K562 (cell line): ENCODE results near the gene PDZD2. TPM values are rescaled to one million over a fixed set of nuclear protein-coding genes. Genes with fewer than 3 reads are reported as not detected.

Experiments
- ATAC-seq: fragments of 200-7000 bp; cut with Tn5 transposase; 3 replicates; pipeline ENCODE4 v1.9.1; 2020; ENCODE audit warnings: moderate library complexity
- BruUV-seq: library from RNA; stranded (reverse); fragments of 400-500 nt; replicated peaks from 2 replicates; lab custom pipeline; 2021; lab: Mats Ljungman, UMichigan
- CTCF ChIA-PET: fragments of 300-600 bp; formaldehyde crosslinking; extraction: SDS; loops from one replicate; lab custom pipeline; 2021; ENCODE audit warnings: low intra/inter-chr PET ratio; lab: Yijun Ruan, JAX
- POLR2A ChIA-PET: fragments of 300-600, 350-650 bp; sonication (Branson Sonifier 250); formaldehyde crosslinking; extraction: SDS; loops from one replicate; lab custom pipeline; 2021; ENCODE audit warnings: antibody characterized with exemption, inconsistent platforms; lab: Yijun Ruan, JAX
- DNase-seq, 4 experiments: peaks; one replicate each; pipeline versions ENCODE4 v3.0.0 to v3.0.0-alpha.2; 2011 to 2018; ENCODE audit warnings: low spot score in 3 of 4, mixed read lengths in 3 of 4; ENCODE audit errors: extremely low read depth in 1 of 4
- FAIRE-seq: peaks from 2 replicates; lab custom pipeline; 2011; peaks lifted over from hg19 to GRCh38; lab: Jason Lieb, UNC
- H2AFZ ChIP-seq: 2 replicates; pipeline ENCODE4 v1.6.0; 2011; ENCODE audit warnings: low read depth, low read length, control low read depth, inconsistent platforms
- H3K27ac ChIP-seq: fragments of 200-600 bp; 3 replicates; pipeline ENCODE4 v1.8.0; 2011; ENCODE audit warnings: low read depth, mild to moderate bottlenecking, control low read depth, inconsistent platforms, low read length, moderate library complexity, mixed read lengths; ENCODE audit errors: extremely low read depth
- H3K27me3 ChIP-seq, 2 experiments: fragments of 300-600 bp in 1 of 2; 2 replicates in 1 of 2; 3 replicates in 1 of 2; pipeline versions ENCODE4 v1.6.0 to v1.8.0; 2011; ENCODE audit warnings: inconsistent platforms in 2 of 2, low read length in 2 of 2, mild to moderate bottlenecking in 1 of 2, mixed read lengths in 1 of 2, moderate library complexity in 1 of 2; ENCODE audit not compliant: control insufficient read depth in 2 of 2, insufficient read depth in 2 of 2
- H3K36me3 ChIP-seq: fragments of 300-600 bp; 3 replicates; pipeline ENCODE4 v1.8.0; 2011; ENCODE audit warnings: mild to moderate bottlenecking, low read length, inconsistent platforms; ENCODE audit not compliant: control insufficient read depth, insufficient read depth
- H3K4me1 ChIP-seq, 2 experiments: fragments of 200-600 bp in 1 of 2; replicated peaks in 1 of 2; 2 replicates in 1 of 2; 3 replicates in 1 of 2; pipeline versions ENCODE4 v1.5.1 to v1.8.0; 2011; ENCODE audit warnings: inconsistent platforms in 2 of 2, low read length in 2 of 2, mild to moderate bottlenecking in 1 of 2, mixed read lengths in 1 of 2, moderate library complexity in 1 of 2; ENCODE audit not compliant: control insufficient read depth in 2 of 2, insufficient read depth in 2 of 2
- H3K4me2 ChIP-seq: 2 replicates; pipeline ENCODE4 v1.6.1; 2011; ENCODE audit warnings: low read length, control low read depth, inconsistent platforms, mixed read lengths; ENCODE audit not compliant: insufficient read depth
- H3K4me3 ChIP-seq: fragments of 200-600 bp; sonication (generic), shearing (Covaris generic); 2 replicates; pipeline ENCODE4 v1.5.1; 2016; ENCODE audit warnings: control low read depth, inconsistent platforms
- H3K79me2 ChIP-seq: fragments of 200-600 bp; 3 replicates; pipeline ENCODE4 v1.8.0; 2011; ENCODE audit warnings: low read length, inconsistent platforms; ENCODE audit not compliant: control insufficient read depth, insufficient read depth
- H3K9ac ChIP-seq, 2 experiments: 2 replicates each; pipeline versions ENCODE4 v1.6.0 to v1.6.1; 2011; ENCODE audit warnings: low read depth in 2 of 2, low read length in 2 of 2, control low read depth in 1 of 2, inconsistent platforms in 1 of 2, mild to moderate bottlenecking in 1 of 2, mixed read lengths in 1 of 2; ENCODE audit not compliant: insufficient read depth in 1 of 2
- H3K9me1 ChIP-seq: one replicate; pipeline ENCODE4 v1.6.0; 2011; ENCODE audit warnings: inconsistent platforms, mild to moderate bottlenecking, low read length, moderate library complexity; ENCODE audit not compliant: control insufficient read depth, insufficient read depth
- H3K9me3 ChIP-seq: replicated peaks from 2 replicates; pipeline ENCODE4 v1.5.1; 2011; ENCODE audit warnings: low read depth, low read length, inconsistent platforms; ENCODE audit not compliant: control insufficient read depth, insufficient read depth
- H4K20me1 ChIP-seq: replicated peaks from 2 replicates; pipeline ENCODE4 v1.6.1; 2011; ENCODE audit warnings: low read length, inconsistent platforms, mixed read lengths; ENCODE audit not compliant: control insufficient read depth, insufficient read depth
- MAZ ChIP-seq, 2 experiments: fragments of 450-650 bp in 1 of 2; sonication (generic) in 1 of 2; formaldehyde crosslinking; IDR thresholded peaks in 1 of 2; conservative IDR thresholded peaks in 1 of 2; 2 replicates each; pipeline versions ENCODE4 v1.4.0 to v1.5.0; 2020; ENCODE audit warnings: mild to moderate bottlenecking in 1 of 2, missing genetic modification reagents in 1 of 2
- ZNF76 ChIP-seq: fragments of 250-450 bp; sonication (Bioruptor Pico); IDR thresholded peaks from 2 replicates; pipeline ENCODE4 v1.4.0; 2020; ENCODE audit warnings: mild to moderate bottlenecking, moderate library complexity, borderline replicate concordance
- WGBS: fragments of 100-300 bp; shearing (Covaris generic); methylation state at CpG from one replicate; pipeline ENCODE4 v1.1.6; 2016; ENCODE audit warnings: low coverage, mixed read lengths; ENCODE audit not compliant: insufficient coverage; ENCODE audit errors: missing lambda C conversion rate; 5-methylcytosine and 5-hydroxymethylcytosine counted together
- in situ Hi-C: fragments of 300-500 bp; cut with MboI; formaldehyde crosslinking; loops from 4 replicates; pipeline ENCODE4 v1.15.0; 2018; ENCODE audit warnings: inconsistent platforms, mixed read lengths
- intact Hi-C: fragments of 100-400 bp; cut with micrococcal nuclease; formaldehyde crosslinking; loops from 2 replicates; pipeline ENCODE4 v1.14.2; 2022
- polyA plus RNA-seq, 8 experiments: library from polyadenylated mRNA; depleted of rRNA in 4 of 8; stranded (reverse) in 5 of 8; unstranded in 3 of 8; fragments of >200 nt; fragmentation: Nextera tagmentation in 2 of 8; fragmentation: Illumina TruSeq in 1 of 8; extraction: Ambion mirVana in 2 of 8; extraction: Trizol in 1 of 8; gene quantifications; 2 replicates each; pipeline versions ENCODE4 v1.2.1 to v1.2.3, GENCODE V29; 2011 to 2014; ENCODE audit warnings: inconsistent platforms in 1 of 8, missing spikeins in 1 of 8
- total RNA-seq, 7 experiments: library from RNA; depleted of rRNA in 6 of 7; stranded (reverse); fragments of >200 nt in 6 of 7; fragmentation: Illumina TruSeq in 2 of 7; extraction: Trizol in 2 of 7; gene quantifications; 2 replicates each; pipeline versions ENCODE4 v1.2.1 to v1.2.3, GENCODE V29; 2011 to 2021; ENCODE audit warnings: low replicate concordance in 1 of 7

Gene PDZD2
- total and polyA plus RNA-seq, 9 of the 15 experiments (the other 6 are each of a cell fraction or from before 2014, with no cell fraction given): 0.02 to 0.08 (median 0.04) TPM; not detected in 6

DNA sequence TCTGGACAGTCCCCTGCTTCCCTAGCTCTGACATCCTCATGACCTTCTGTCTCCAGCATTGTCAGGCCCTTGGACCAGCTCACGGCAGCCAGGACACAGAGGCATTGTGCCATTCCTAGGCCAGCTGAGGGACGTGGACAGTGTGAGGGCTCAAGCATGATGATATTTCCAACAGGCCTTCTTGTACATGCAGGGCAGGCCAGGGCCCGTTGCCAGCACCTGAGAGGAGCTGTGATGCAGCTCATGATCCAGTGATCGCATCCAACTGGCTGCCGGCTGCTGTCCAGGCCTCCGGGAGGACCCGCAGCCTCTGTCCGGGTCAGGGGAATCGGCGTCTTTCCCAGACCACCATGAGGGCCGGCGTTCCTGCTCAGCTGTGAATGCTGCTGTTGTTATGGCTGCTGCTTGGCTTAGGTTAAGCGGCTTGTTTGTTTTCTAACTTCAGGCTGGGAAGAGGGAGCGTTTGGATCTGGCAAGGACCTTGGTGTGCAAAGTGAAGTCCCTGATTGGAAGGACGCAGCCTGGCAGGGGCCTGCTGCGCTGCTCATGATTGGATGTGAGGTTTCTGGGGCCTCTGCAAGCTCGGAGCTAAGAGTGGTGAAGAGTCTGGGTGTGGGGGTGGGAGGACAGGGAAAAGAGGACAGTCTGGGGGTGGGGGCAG is 53.8 kb downstream of the PDZD2 start:
- Histone ChIP-seq H3K27me3 (peaks cover 9 to 17% of the 10 kb centered on the region in 2 experiments; a peak in 3 of 5 replicates), H2AFZ (no peak overlapping the region), H3K9me3 (no peaks in the 10 kb centered on the region), H3K36me3 (no peaks in the 10 kb centered on the region), H3K27ac (no peak overlapping the region), H3K4me3 (no peak overlapping the region), H3K4me2 (no peak overlapping the region), H3K9me1 (no peaks in the 10 kb centered on the region), H3K79me2 (no peaks in the 10 kb centered on the region), H3K9ac (no peak overlapping the region)
- WGBS: under 1% methylated on average over 17 of the region's 17 CpGs
- POLR2A ChIA-PET: interaction anchor here (0.6 kb wide), 1 partner anchor 32 kb away, joined by 3 read pairs; no protein-coding TSS in a partner anchor
- FAIRE-seq: no peak
- BruUV-seq: no TSS peak
- ATAC-seq: no peak
- CTCF ChIA-PET: no interaction called here
- no peak for TF ChIP-seq ZNF76 (CRISPR knock-in tag)
- TF ChIP-seq, all 486 proteins: peak for 0
- H4K20me1 ChIP-seq: no peaks in the 10 kb centered on the region
- intact Hi-C loops: no loop called here
- H3K4me1 ChIP-seq: no peaks in the 10 kb centered on the region
- in situ Hi-C loops: no loop called here
- DNase-seq: no peak

DNA sequence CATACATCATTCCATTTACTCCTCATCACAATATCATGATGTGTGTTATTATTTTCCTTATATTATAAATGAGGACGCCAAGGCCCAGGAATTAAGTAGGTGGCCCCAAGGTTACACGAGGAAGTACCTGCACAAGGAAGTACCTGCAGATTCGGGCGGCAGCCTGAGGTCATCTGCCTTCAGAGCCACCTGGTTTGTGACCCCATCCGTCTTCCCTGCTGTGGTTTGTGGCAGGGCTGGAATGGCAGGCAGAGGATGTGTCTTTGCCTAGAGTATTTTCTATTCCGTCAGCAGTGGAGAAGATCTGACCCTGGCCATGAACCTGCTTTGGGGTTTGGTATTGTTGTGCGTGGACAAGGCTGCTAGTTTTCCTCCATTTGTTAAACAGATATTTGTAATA is 59.7 kb downstream of the PDZD2 start:
- Histone ChIP-seq H4K20me1 (no peaks in the 10 kb centered on the region), H3K9me1 (no peaks in the 10 kb centered on the region), H3K4me2 (no peak overlapping the region), H3K9me3 (no peaks in the 10 kb centered on the region), H3K36me3 (no peaks in the 10 kb centered on the region), H3K4me1 (no peaks in the 10 kb centered on the region), H2AFZ (no peak overlapping the region), H3K27ac (no peak overlapping the region), H3K4me3 (no peak overlapping the region), H3K9ac (no peak overlapping the region), H3K27me3 (peaks cover 38 to 50% of the 10 kb centered on the region in 2 experiments), H3K79me2 (no peaks in the 10 kb centered on the region)
- no peak for FAIRE-seq
- under 1% methylated on average over 7 of the region's 7 CpGs for WGBS
- ATAC-seq: no peak
- DNase-seq: no peak
- intact Hi-C loops: no loop called here
- TF ChIP-seq MAZ (CRISPR knock-in tag; conservative IDR thresholded peaks at IDR 0.05 in 1 of 2, IDR thresholded peaks at IDR 0.05 in 1 of 2): no peak
- ChIA-PET CTCF (no interaction called here), POLR2A (no interaction called here)
- in situ Hi-C loops: no loop called here
- BruUV-seq: no TSS peak
